GM06990 (cell line): ENCODE measurements around the gene ZC3H7B.

Source experiments
- DNase-seq: peaks from one replicate; pipeline ENCODE4 v3.0.0-alpha.2; 2011; ENCODE audit not compliant: insufficient read length; ENCODE audit errors: extremely low read depth
- H3K27me3 ChIP-seq: replicated peaks from 2 replicates; pipeline ENCODE4 v1.6.0; 2011; ENCODE audit warnings: low read length; ENCODE audit not compliant: control insufficient read depth, insufficient read depth
- H3K36me3 ChIP-seq: 2 replicates; pipeline ENCODE4 v1.5.1; 2011; ENCODE audit warnings: low read length; ENCODE audit not compliant: control insufficient read depth, insufficient read depth
- H3K4me3 ChIP-seq: replicated peaks from 2 replicates; pipeline ENCODE4 v1.5.1; 2011; ENCODE audit warnings: low read depth, mild to moderate bottlenecking, control low read depth, low read length
- CTCF ChIP-seq: IDR thresholded peaks from 2 replicates; pipeline ENCODE4 v1.5.1; 2011; ENCODE audit warnings: low read length, control low read depth, mild to moderate bottlenecking, inconsistent platforms; ENCODE audit not compliant: insufficient read depth, poor library complexity, severe bottlenecking

ZC3H7B gene

GRCh38 chr22:41357191-41357590, 55.9 kb downstream of the ZC3H7B start:
- peaks cover 31% of the 10 kb centered on the region for H3K36me3 ChIP-seq
- H3K27me3 ChIP-seq: no peaks in the 10 kb centered on the region
- DNase-seq: no peak
- no peak overlapping the region for H3K4me3 ChIP-seq
- TF ChIP-seq CTCF: no peak

DNA sequence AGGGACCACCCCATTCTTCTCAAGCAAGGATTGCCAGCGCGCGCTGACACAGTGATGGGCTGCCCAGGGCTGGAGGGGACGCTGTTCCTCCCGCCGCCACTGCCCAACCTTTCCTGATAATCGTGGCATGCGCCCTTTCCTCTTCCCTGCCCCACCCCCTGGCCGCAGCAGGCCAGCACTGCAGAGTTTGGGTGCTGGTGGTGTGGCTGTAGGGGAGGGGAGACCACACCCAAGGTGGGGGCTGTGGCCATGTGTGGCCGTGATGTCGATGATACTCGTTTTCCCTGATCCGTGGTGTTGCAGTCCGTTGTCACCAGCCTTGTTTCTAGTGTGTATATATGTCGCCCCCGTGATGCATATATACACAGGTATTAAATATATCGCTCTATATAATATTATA, 57.6 kb downstream of the ZC3H7B start:
- peaks cover 27% of the 10 kb centered on the region for H3K36me3 ChIP-seq
- no peak for DNase-seq
- H3K27me3 ChIP-seq: no peaks in the 10 kb centered on the region
- no peak overlapping the region for H3K4me3 ChIP-seq
- TF ChIP-seq CTCF: no peak

- Histone ChIP-seq H3K27me3 (no peaks in the 10 kb centered on the region), H3K36me3 (peaks cover 23% of the 10 kb centered on the region), H3K4me3 (no peak overlapping the region)
- TF ChIP-seq CTCF: no peak
- no peak for DNase-seq
Measured at GRCh38 chr22:41359376-41359775, 58.1 kb downstream of the ZC3H7B start.

DNA sequence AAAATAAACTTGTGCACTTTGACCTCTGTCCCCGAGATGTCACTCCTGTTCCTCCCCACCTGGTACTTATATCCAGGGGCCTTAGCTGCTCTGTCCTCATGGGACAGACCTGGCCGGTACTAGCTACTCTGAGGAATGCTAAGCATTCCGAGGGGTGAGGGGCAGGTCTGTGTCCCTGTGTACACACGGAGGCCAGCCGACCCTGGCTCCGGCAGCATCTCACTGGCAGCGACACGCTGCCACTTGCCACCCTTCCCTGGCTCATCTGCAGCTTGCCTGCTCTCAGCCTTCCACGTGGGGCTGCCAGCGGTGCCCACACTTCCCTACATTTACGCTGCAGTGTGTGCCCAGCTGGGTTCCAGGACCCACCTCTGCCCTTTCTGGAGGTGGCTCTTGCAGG, 58.8 kb downstream of the ZC3H7B start:
- Histone ChIP-seq H3K36me3 (peaks cover 18% of the 10 kb centered on the region), H3K4me3 (no peak overlapping the region), H3K27me3 (no peaks in the 10 kb centered on the region)
- no peak for DNase-seq
- TF ChIP-seq CTCF: no peak

GRCh38 chr22:41361716-41362310, 60.5 kb downstream of the ZC3H7B start:
- Histone ChIP-seq H3K27me3 (peaks cover 1% of the 10 kb centered on the region; the same call in 1 of the 2 replicates), H3K36me3 (peaks cover 10% of the 10 kb centered on the region), H3K4me3 (no peak overlapping the region)
- TF ChIP-seq CTCF: no peak
- no peak for DNase-seq

DNA sequence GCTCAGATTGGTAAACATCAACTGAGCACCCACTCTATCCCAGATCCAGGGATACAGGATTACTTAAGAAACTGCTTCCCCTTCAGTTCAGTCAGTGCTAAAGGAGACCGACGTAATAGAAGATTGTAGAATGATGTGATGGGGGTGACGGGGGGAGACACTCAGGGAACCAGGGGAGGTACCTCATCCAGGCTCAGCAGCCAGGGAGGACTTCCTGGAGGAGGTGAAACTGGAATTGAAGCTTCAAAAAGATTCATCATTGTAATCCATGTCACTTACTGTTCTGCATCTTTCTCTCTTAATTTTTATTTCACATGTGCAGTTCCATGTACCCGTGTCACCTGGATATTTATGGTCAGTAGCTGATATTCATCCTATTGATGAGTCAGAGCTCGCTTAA, 61.3 kb downstream of the ZC3H7B start:
- DNase-seq: no peak
- peaks cover 3% of the 10 kb centered on the region for H3K27me3 ChIP-seq
- H3K4me3 ChIP-seq: no peak overlapping the region
- TF ChIP-seq CTCF: no peak
- H3K36me3 ChIP-seq: peaks cover 6% of the 10 kb centered on the region
